Measurements from ENCODE around the gene HSD17B12.

HSD17B12 gene

GRCh38 chr11:43680521-43681400, at the start of gene HSD17B12:
TSS of gene HSD17B12 (plus strand) at chr11:43680738. CDS start at chr11:43680828, 90 bp downstream.
- no peak for TF ChIP-seq CTCF (IDR thresholded peaks at IDR 0.05)
- peak within 1 kb of the TSS; percentile 92 to 94 for H3K27ac ChIP-seq
- DNase-seq (ENCODE audit: low spot score) = peak; percentile 100

GRCh38 chr11:43631732-43632131, 48.8 kb upstream of the HSD17B12 start:
- Histone ChIP-seq H3K27ac (no peak overlapping the region), H3K4me3 (no peak overlapping the region)
- DNase-seq (ENCODE audit: low spot score) = no peak
- TF ChIP-seq CTCF (IDR thresholded peaks at IDR 0.05) = no peak

More at GRCh38 chr11:43680521-43681400, at the start of gene HSD17B12:
- peak within 1 kb of the TSS; percentile 88 for H3K4me3 ChIP-seq

- Histone ChIP-seq H3K27ac (no peak overlapping the region), H3K4me3 (no peak overlapping the region)
- TF ChIP-seq CTCF (IDR thresholded peaks at IDR 0.05) = no peak
- no peak for DNase-seq (ENCODE audit: low spot score)
Observed at GRCh38 chr11:43632181-43632580, 48.4 kb upstream of the HSD17B12 start.

- Histone ChIP-seq H3K27ac (no peak overlapping the region), H3K4me3 (no peak overlapping the region)
- no peak for TF ChIP-seq CTCF (IDR thresholded peaks at IDR 0.05)
- no peak for DNase-seq (ENCODE audit: low spot score)
Observed at GRCh38 chr11:43638717-43639116, 41.8 kb upstream of the HSD17B12 start.

GRCh38 chr11:43639224-43639623, 41.3 kb upstream of the HSD17B12 start:
- TF ChIP-seq CTCF (IDR thresholded peaks at IDR 0.05) = no peak
- DNase-seq (ENCODE audit: low spot score) = no peak

GRCh38 chr11:43639920-43640319, 40.6 kb upstream of the HSD17B12 start:
- no peak for DNase-seq (ENCODE audit: low spot score)
- H3K27ac ChIP-seq = no peak overlapping the region

More at GRCh38 chr11:43639224-43639623, 41.3 kb upstream of the HSD17B12 start:
- Histone ChIP-seq H3K27ac (no peak overlapping the region), H3K4me3 (no peak overlapping the region)

More at GRCh38 chr11:43639920-43640319, 40.6 kb upstream of the HSD17B12 start:
- H3K4me3 ChIP-seq = no peak overlapping the region
- TF ChIP-seq CTCF (IDR thresholded peaks at IDR 0.05) = no peak

Measured in coronary artery (tissue), 2 donors.